ENCODE results near the gene OR13D1. TPM values are rescaled to one million over a fixed set of nuclear protein-coding genes. Genes with fewer than 3 reads are reported as not detected.

Gene OR13D1
- total RNA-seq, 4 donors from 2014 or later = not detected

DNA sequence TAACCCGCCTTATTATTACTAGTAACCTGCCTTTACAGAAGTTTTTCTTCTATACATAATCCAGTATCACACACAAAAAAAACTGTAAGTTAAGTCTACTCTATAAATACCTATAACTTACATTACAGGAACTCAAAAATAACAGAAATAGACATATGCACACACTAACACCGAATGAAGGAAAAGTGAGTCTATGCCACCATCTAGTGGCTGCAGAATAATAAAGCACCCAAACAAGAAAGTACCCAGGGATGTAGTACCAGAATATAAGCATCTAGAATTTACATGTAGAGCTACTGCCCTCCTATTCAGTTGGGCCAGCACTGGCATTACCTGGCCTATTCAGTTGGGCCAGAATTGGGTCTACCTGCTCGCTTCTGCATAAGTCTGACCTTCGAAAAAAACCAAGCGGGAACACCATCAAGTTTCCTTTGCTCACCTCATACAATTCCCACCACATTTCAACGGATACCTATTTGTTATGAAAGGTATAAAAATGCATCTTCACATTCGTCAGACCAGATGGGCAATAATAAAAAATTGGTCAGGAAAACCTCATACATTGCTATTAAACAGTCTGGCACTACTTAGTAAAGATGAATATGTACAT is 49.2 kb downstream of the OR13D1 start:
- no peaks in the 10 kb centered on the region for H3K36me3 ChIP-seq
- no peaks in the 10 kb centered on the region for H3K27me3 ChIP-seq
- DNase-seq (ENCODE audit: low spot score in 2 of 2) = no peak
- no peak overlapping the region for H3K27ac ChIP-seq
- peaks cover 8% of the 10 kb centered on the region for H3K4me1 ChIP-seq
- TF ChIP-seq CTCF (IDR thresholded peaks at IDR 0.05) (peak; percentile 42 to 52), EP300 (IDR thresholded peaks at IDR 0.05) (no peak)
- no peak overlapping the region for H3K4me3 ChIP-seq
- 26% methylated on average over 7 of the region's 7 CpGs for WGBS
- H3K9me3 ChIP-seq = no peaks in the 10 kb centered on the region

Other genes with a start within 250 kb of the OR13D1 start
- gene OR13F1, start 190.3 kb upstream of the OR13D1 start, total RNA-seq = not detected
- not detected for gene OR13C4, start 167.3 kb upstream of the OR13D1 start, total RNA-seq
- not detected for gene OR13C3, start 157.7 kb upstream of the OR13D1 start, total RNA-seq
- not detected for gene OR13C8, start 125.3 kb upstream of the OR13D1 start, total RNA-seq
- gene OR13C5, start 95.1 kb upstream of the OR13D1 start, total RNA-seq = not detected
- not detected for gene OR13C2, start 88.9 kb upstream of the OR13D1 start, total RNA-seq
- not detected for gene OR13C9, start 76.3 kb upstream of the OR13D1 start, total RNA-seq
- 10 to 100 TPM; 13.0 to 31.6 (median 23.1) TPM for gene NIPSNAP3A, start 53.2 kb downstream of the OR13D1 start, total RNA-seq
- 1 to 10 TPM in 3 of 4 donors, under 1 TPM in 1; 0.26 to 5.1 (median 1.6) TPM for gene NIPSNAP3B, start 69.6 kb downstream of the OR13D1 start, total RNA-seq
- 10 to 100 TPM; 24.5 to 89.1 (median 48.5) TPM for gene ABCA1, start 233.6 kb downstream of the OR13D1 start, total RNA-seq